Myocyte (in vitro differentiated cells): Measurements from ENCODE around the gene EOLA1. TPM values are rescaled to one million over a fixed set of nuclear protein-coding genes. Genes with fewer than 3 reads are reported as not detected.
"Not testable (repeated sequence)": the region's sequence is repeated elsewhere in the genome, so short reads cannot be mapped to it uniquely, and the experiment has no call there.

Experiments used
- DNase-seq: peaks from one replicate; pipeline ENCODE4 v3.0.0-alpha.2; 2012; ENCODE audit warnings: low read depth
- total RNA-seq: library from RNA; depleted of rRNA; stranded (reverse); fragments of >200 nt; gene quantifications from 2 replicates; pipeline ENCODE4 v1.2.3, GENCODE V29; 2014

Gene EOLA1
- total RNA-seq, 1 donor from 2014 or later, result 35.2 TPM

- DNase-seq, result peak; percentile 45
These were observed 26.9 kb upstream of the EOLA1 start for GRCh38 chrX:149513825-149514428.

- no peak for DNase-seq
These were observed 24.7 kb upstream of the EOLA1 start for GRCh38 chrX:149515954-149516602.

GRCh38 chrX:149516604-149517003, 24.2 kb upstream of the EOLA1 start:
- DNase-seq, result no peak

GRCh38 chrX:149517308-149517707, 23.5 kb upstream of the EOLA1 start:
- no peak for DNase-seq

GRCh38 chrX:149518236-149518635, 22.6 kb upstream of the EOLA1 start:
- no peak for DNase-seq

- not testable (repeated sequence) for DNase-seq
These were observed 20.1 kb upstream of the EOLA1 start for GRCh38 chrX:149520636-149521277.

GRCh38 chrX:149521438-149521837, 19.4 kb upstream of the EOLA1 start:
- DNase-seq, result no peak

GRCh38 chrX:149522916-149523315, 17.9 kb upstream of the EOLA1 start:
- peak; percentile 20 for DNase-seq

- peak; percentile 22 for DNase-seq
These were observed 15.4 kb upstream of the EOLA1 start for GRCh38 chrX:149525389-149525788.

GRCh38 chrX:149525903-149526302, 14.9 kb upstream of the EOLA1 start:
- DNase-seq, result not testable (repeated sequence)

- DNase-seq, result not testable (repeated sequence)
These were observed 14.3 kb upstream of the EOLA1 start for GRCh38 chrX:149526318-149527033.

- DNase-seq, result peak; percentile 15
These were observed 13.1 kb upstream of the EOLA1 start for GRCh38 chrX:149527705-149528104.

- no peak for DNase-seq
These were observed 12.4 kb upstream of the EOLA1 start for GRCh38 chrX:149528381-149528780.

GRCh38 chrX:149531599-149531998, 9.2 kb upstream of the EOLA1 start:
- no peak for DNase-seq

- DNase-seq, result not testable (repeated sequence)
These were observed 7.9 kb upstream of the EOLA1 start for GRCh38 chrX:149532868-149533267.

- DNase-seq, result not testable (repeated sequence)
These were observed 6.8 kb upstream of the EOLA1 start for GRCh38 chrX:149533999-149534398.

- not testable (repeated sequence) for DNase-seq
These were observed 5.7 kb upstream of the EOLA1 start for GRCh38 chrX:149534926-149535602.

GRCh38 chrX:149537474-149537873, 3.3 kb upstream of the EOLA1 start:
- DNase-seq, result not testable (repeated sequence)

- peak; percentile 89 for DNase-seq
These were observed 1.3 kb upstream of the EOLA1 start for GRCh38 chrX:149539283-149540130.

GRCh38 chrX:149540131-149540620, 636 bp upstream of the EOLA1 start:
- DNase-seq, result peak; percentile 88
